Measurements from ENCODE around the gene PRKD2.

DNA sequence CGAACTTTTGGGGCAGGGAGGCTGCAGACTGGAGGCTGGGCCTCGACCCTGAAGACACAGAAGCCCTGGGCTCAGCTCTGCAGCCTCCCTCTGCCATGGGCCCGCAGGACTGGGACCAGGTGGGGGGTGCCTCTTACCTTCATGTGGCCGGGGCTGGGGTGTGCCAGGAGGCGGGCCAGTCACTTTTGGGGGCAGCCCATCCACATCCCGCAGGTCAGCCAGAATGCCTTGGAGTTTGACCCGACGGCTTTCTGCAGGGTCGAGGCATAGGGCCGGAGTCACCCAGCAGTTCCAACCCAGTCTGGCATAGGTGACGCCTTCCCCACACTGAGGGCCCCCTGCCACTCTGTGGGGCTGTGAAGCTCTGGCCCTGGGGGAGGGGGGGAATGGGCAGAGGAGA is 10.8 kb upstream of the PRKD2 start:
- TF ChIP-seq POLR2AphosphoS5 (IDR thresholded peaks at IDR 0.05; ENCODE audit: borderline replicate concordance, low read depth, low read length) (no peak), EZH2 (IDR thresholded peaks at IDR 0.05) (no peak)
